Measurements from ENCODE around the gene PLIN4. TPM values are rescaled to one million over a fixed set of nuclear protein-coding genes. Genes with fewer than 3 reads are reported as not detected.

Gene PLIN4
- polyA plus RNA-seq, 1 donor = 1.8 TPM

DNA sequence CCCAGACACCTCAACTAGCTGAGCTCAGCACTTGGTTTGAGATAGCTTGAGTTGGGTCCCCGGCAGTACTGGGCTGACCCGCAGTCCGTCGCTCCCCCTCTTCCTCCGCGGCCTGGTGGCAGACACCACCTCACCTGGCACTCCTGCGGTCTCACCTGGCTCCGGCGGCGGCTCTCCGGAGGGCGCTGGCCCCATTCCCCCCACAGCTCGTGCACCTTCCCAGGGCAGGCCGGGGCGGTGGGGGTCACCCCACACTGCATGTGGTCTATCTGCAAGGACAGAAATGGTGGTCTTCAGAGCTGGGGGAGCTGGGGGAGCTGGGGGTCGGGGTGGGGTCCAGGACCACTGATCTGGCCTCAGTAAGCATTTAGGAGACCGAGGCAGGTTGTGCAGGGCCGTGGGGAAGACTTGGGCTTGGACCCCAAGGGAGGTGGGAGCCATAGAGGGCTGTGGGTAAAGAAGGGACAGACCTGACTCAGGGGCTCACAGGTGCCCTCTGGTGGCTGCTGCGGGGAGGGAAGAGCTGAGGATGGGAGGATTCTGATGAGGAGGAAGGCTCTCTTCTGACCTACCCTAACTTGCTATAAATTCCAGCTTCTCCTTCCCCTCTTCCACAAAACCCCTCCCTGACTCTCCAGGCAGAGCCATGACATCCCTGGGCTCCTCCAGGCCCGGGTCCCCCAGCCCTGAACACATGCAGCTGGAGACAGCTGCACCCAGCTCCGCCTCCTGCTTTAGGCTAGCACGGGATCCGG, 6.7 kb upstream of the PLIN4 start:
- WGBS (ENCODE audit: insufficient coverage, low lambda C conversion rate) = no CpG with 5 or more reads among the region's 23 CpGs
- Histone ChIP-seq H3K27me3 (ENCODE audit: control insufficient read depth, insufficient read depth, low read length) (no peaks in the 10 kb centered on the region), H3K9me3 (ENCODE audit: control insufficient read depth, low read depth, low read length) (no peaks in the 10 kb centered on the region), H3K27ac (ENCODE audit: low read length) (no peak overlapping the region), H3K4me3 (ENCODE audit: low read length) (no peak overlapping the region), H3K36me3 (ENCODE audit: control insufficient read depth, insufficient read depth, low read length) (no peaks in the 10 kb centered on the region), H3K4me1 (ENCODE audit: control insufficient read depth, insufficient read depth, low read length) (no peaks in the 10 kb centered on the region)
- DNase-seq = no peak

DNA sequence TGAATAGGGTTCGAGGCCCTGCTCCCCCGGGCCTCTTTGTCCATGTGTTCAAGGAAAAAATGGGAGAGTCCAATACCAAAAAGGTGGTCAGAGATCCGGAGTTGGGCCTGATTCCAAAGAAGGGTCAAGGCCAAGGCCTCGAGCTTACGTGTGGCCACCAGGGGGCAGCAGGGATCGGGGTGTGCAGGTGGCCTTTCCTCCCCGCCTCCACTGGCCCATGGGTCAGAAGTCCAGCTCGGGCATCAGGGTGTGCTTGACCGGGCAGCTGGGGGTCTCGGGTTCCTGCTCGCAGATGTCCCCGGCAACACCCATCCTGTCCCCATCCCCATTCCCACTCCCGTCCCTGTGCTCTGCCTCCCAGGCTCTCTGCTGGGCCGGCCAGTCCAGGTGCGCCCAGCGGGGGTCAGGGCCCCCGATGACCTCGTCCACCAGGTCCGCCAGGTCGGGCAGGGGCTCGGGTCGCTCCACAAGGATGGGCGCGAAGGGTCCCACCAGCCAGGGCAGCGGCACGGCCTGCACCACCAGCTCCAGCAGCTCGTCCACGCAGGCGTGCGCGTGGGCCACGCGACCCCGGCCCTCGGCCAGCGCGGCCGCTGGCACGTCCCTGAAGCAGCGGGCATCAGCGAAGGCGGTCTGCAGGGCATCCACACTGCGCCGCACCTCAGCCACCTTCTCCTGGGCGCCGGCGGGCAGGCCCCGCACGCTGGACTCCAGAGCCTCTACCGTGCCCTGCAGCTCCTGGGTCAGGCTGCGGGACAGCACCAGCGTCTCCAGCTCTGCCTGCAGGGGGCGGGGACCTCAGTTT, 5.2 kb upstream of the PLIN4 start:
- Histone ChIP-seq H3K36me3 (ENCODE audit: control insufficient read depth, insufficient read depth, low read length) (no peaks in the 10 kb centered on the region), H3K27ac (ENCODE audit: low read length) (no peak overlapping the region), H3K4me1 (ENCODE audit: control insufficient read depth, insufficient read depth, low read length) (no peaks in the 10 kb centered on the region), H3K4me3 (ENCODE audit: low read length) (no peak overlapping the region), H3K9me3 (ENCODE audit: control insufficient read depth, low read depth, low read length) (no peaks in the 10 kb centered on the region), H3K27me3 (ENCODE audit: control insufficient read depth, insufficient read depth, low read length) (no peaks in the 10 kb centered on the region)
- 100% methylated on average over 1 of the region's 53 CpGs for WGBS (ENCODE audit: insufficient coverage, low lambda C conversion rate)
- no peak for DNase-seq

DNA sequence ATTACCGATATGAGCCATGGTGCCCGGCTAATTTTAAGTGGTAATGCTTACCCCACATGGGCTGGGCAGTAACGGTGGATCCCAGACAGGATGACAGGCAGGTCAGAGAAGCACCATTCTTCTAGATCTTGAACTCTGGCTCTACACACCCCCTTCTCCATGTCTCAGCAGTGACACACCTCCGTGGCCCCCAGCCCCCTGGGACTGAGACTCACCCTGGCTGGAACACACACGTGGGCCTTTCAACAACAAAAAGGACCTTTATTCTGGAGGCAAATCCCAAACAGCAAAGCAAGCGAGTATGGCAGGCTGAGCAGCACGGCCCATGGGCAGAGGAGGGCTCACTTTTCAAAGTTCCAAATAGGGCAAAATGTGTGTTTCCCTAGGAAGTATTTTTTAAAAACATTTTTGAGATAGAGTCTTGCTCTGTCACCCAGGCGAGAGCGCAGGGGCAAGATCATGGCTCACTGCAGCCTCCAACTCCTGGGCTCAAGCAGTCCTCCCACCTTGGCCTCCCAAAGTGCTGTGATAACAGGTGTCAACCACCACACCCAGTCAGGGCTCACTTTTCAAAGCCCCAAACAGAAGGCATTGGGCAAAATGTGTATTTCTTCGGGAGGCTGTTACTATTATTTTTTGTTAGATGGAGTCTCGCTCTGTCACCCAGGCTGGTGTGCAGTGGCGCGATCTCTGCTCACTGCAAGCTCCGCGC, 4.2 kb upstream of the PLIN4 start:
- no CpG with 5 or more reads among the region's 15 CpGs for WGBS (ENCODE audit: insufficient coverage, low lambda C conversion rate)

DNA sequence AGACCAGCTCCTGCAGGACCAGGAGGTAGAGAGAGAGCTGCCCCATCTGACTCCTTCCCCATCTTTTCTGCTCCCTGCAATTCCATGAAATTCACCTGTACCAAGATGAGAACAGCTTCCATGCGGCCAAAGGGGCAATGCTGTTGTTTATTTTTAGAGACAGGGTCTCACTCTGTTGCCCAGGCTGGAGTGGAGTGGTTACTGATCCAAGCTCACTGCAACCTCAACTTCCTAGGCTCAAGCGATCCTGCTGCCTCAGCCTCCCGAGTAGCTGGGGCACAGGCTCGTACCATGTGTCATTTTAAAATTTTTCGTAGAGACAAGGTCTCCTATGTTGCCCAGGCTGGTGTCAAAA, 3.6 kb upstream of the PLIN4 start:
- DNase-seq = no peak
- no peak overlapping the region for H3K27ac ChIP-seq (ENCODE audit: low read length)
- no CpG with 5 or more reads among the region's 5 CpGs for WGBS (ENCODE audit: insufficient coverage, low lambda C conversion rate)
- H3K36me3 ChIP-seq (ENCODE audit: control insufficient read depth, insufficient read depth, low read length) = no peaks in the 10 kb centered on the region
- no peaks in the 10 kb centered on the region for H3K9me3 ChIP-seq (ENCODE audit: control insufficient read depth, low read depth, low read length)
- H3K4me1 ChIP-seq (ENCODE audit: control insufficient read depth, insufficient read depth, low read length) = no peaks in the 10 kb centered on the region
- H3K27me3 ChIP-seq (ENCODE audit: control insufficient read depth, insufficient read depth, low read length) = no peaks in the 10 kb centered on the region
- H3K4me3 ChIP-seq (ENCODE audit: low read length) = no peak overlapping the region

More for the DNA sequence above, 4.2 kb upstream of the PLIN4 start:
- Histone ChIP-seq H3K4me1 (ENCODE audit: control insufficient read depth, insufficient read depth, low read length) (no peaks in the 10 kb centered on the region), H3K4me3 (ENCODE audit: low read length) (no peak overlapping the region), H3K36me3 (ENCODE audit: control insufficient read depth, insufficient read depth, low read length) (no peaks in the 10 kb centered on the region), H3K9me3 (ENCODE audit: control insufficient read depth, low read depth, low read length) (no peaks in the 10 kb centered on the region), H3K27ac (ENCODE audit: low read length) (no peak overlapping the region), H3K27me3 (ENCODE audit: control insufficient read depth, insufficient read depth, low read length) (no peaks in the 10 kb centered on the region)
- no peak for DNase-seq

DNA sequence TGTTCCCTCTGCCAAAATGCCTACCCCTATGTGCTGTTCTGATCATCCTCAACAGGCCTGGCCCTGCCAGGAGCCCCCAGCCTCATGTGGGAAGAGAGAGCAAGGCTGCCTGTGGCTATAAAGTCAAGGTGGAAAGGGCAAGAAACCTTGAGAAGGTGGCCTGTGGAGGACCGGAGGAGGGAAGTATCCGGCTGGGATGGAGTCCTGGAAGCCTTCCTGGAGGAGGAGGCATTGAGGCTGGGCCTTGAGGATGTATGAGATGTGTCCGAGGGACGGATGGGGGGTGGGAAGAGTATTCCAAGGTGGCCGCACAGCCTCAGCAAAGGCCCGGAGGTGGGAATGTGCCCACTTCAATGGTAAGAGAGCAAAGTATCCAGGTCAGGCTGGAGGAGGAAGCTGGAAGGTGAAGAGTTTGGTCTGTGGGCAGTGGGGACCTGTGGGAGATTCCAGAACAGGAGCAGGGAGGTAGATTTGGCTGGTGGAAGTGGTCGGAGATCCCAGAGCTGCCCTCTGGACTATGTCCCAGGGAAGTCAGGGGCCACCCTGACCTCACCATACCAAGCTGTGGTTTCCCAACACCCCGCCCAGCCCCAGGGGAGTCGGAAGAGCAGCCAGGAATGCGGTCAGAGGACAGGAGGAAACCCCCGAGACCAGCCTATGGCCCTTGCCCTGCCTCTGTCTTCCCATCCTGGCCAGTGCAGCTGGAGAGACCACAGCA, 3.0 kb upstream of the PLIN4 start:
- no CpG with 5 or more reads among the region's 11 CpGs for WGBS (ENCODE audit: insufficient coverage, low lambda C conversion rate)
- H3K27ac ChIP-seq (ENCODE audit: low read length) = no peak overlapping the region
- H3K36me3 ChIP-seq (ENCODE audit: control insufficient read depth, insufficient read depth, low read length) = no peaks in the 10 kb centered on the region
- no peaks in the 10 kb centered on the region for H3K9me3 ChIP-seq (ENCODE audit: control insufficient read depth, low read depth, low read length)
- H3K4me3 ChIP-seq (ENCODE audit: low read length) = no peak overlapping the region
- peaks cover 2% of the 10 kb centered on the region for H3K27me3 ChIP-seq (ENCODE audit: control insufficient read depth, insufficient read depth, low read length)
- no peaks in the 10 kb centered on the region for H3K4me1 ChIP-seq (ENCODE audit: control insufficient read depth, insufficient read depth, low read length)
- no peak for DNase-seq

DNA sequence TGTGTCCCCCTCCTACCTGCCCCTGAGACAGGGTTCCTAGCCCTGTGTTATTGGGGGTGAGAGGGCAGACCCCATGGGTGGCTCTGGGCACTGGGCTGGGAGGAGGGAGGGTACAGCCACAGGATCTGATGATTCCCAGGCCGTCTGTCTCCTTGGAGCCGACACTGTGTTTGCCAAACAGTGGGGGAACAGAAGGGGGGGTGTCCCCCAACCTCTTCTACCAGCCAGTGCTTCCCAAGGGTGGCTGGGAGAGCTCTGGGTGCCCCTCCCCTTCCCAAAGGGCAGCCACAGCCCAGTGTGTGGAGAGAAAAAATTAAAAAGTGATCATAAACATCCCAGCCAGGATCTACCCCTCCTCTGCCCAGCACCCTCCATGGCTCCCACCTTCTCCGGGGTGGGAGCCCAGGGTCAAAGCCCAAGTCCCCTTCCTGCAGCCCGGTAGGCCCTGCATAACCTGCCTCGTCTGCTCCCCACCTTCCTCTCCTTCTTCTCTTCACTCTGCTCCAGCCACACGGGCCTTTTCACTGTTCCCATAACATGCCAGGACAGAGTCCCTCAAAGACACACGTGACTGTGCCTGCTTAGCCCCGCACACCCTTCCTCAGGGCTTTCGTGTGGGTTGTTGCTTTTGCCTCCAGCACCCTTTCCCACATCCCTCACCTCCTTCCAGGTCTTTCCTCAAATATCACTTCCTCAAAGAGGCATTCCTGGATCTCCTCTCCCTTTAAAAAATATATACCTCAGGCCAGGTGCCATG, 1.4 kb upstream of the PLIN4 start:
- WGBS (ENCODE audit: insufficient coverage, low lambda C conversion rate) = no CpG with 5 or more reads among the region's 9 CpGs
- Histone ChIP-seq H3K27me3 (ENCODE audit: control insufficient read depth, insufficient read depth, low read length) (peaks cover 2% of the 10 kb centered on the region), H3K27ac (ENCODE audit: low read length) (peak overlapping the region; percentile 40)

DNA sequence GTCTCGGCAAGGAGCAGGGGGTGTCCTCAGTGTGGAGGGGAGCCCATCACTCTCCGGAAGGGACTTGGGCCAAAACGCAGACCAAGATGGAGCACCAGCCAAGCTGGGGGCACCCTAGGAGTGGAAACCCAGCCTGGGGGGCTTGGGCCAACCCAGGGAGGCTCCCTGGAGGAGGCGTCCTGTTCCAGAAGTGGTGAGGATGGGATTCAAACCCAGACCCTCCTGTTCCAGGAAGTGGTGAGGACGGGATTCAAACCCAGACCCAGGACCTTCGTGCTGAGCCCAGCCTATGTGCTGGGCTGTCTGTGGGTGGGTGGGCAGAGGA, 848 bp upstream of the PLIN4 start:
- no CpG with 5 or more reads among the region's 6 CpGs for WGBS (ENCODE audit: insufficient coverage, low lambda C conversion rate)
- Histone ChIP-seq H3K36me3 (ENCODE audit: control insufficient read depth, insufficient read depth, low read length) (no peaks in the 10 kb centered on the region), H3K27ac (ENCODE audit: low read length) (peak overlapping the region; percentile 40), H3K9me3 (ENCODE audit: control insufficient read depth, low read depth, low read length) (no peaks in the 10 kb centered on the region), H3K4me1 (ENCODE audit: control insufficient read depth, insufficient read depth, low read length) (no peaks in the 10 kb centered on the region), H3K4me3 (ENCODE audit: low read length) (no peak overlapping the region), H3K27me3 (ENCODE audit: control insufficient read depth, insufficient read depth, low read length) (peaks cover 2% of the 10 kb centered on the region)
- DNase-seq = no peak

More for the DNA sequence above, 1.4 kb upstream of the PLIN4 start:
- H3K36me3 ChIP-seq (ENCODE audit: control insufficient read depth, insufficient read depth, low read length) = no peaks in the 10 kb centered on the region
- H3K4me1 ChIP-seq (ENCODE audit: control insufficient read depth, insufficient read depth, low read length) = no peaks in the 10 kb centered on the region
- DNase-seq = peak in 1 of 2 donors; percentile 32
- no peak overlapping the region for H3K4me3 ChIP-seq (ENCODE audit: low read length)
- no peaks in the 10 kb centered on the region for H3K9me3 ChIP-seq (ENCODE audit: control insufficient read depth, low read depth, low read length)

DNA sequence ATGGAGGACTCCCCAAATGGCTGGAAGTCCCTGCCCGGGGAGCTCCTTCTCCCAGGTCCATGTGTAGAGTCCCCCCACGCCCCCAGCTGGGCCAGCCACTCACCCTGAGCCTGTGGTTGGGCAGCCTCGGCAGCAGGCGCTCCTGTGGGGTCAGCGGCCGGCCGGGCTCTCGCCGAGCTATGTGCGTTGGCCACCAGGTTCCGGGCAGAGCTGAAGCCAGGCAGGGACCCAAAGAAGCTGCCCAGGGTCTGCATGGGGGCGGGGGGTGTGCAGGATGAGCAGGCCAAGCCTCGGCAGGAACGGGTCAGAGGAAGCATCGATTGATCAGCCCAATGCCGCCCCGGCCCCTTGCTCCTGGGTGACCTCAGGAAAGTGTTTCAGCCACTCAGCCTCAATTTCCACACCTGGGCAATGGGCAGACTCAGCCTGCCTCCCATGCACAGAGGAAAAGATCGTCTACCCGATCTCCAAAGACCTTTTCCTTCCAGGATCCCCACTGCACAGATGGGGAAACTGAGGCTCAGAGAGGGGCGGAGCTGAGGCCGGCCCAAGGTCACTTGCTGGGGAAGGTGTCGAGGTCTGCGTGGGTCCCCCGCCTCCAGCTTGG, 732 bp downstream of the PLIN4 start:
- no peaks in the 10 kb centered on the region for H3K4me1 ChIP-seq (ENCODE audit: control insufficient read depth, insufficient read depth, low read length)
- H3K9me3 ChIP-seq (ENCODE audit: control insufficient read depth, low read depth, low read length) = no peaks in the 10 kb centered on the region
- DNase-seq = no peak
- H3K4me3 ChIP-seq (ENCODE audit: low read length) = no peak overlapping the region
- no peaks in the 10 kb centered on the region for H3K36me3 ChIP-seq (ENCODE audit: control insufficient read depth, insufficient read depth, low read length)
- WGBS (ENCODE audit: insufficient coverage, low lambda C conversion rate) = no CpG with 5 or more reads among the region's 24 CpGs
- no peak overlapping the region for H3K27ac ChIP-seq (ENCODE audit: low read length)
- H3K27me3 ChIP-seq (ENCODE audit: control insufficient read depth, insufficient read depth, low read length) = peaks cover 2% of the 10 kb centered on the region

DNA sequence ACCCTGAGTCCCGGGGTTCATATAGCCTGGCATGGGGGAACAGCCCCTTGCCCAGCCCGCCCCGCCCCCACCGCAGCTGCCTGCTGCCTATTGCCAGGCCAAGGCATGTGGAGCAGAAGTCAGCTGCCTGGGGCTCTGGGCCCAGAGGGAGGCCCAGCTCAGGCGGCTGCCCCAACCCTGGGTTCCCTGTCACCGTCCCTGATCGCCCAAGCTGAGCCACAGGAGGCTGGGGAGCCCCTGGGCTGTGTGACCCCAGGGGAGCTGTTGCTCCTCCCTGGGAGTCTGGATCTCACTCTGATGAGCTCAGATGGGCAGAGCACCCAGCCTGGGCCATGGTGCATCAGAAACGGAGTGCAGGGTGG, 1.4 kb downstream of the PLIN4 start:
- Histone ChIP-seq H3K9me3 (ENCODE audit: control insufficient read depth, low read depth, low read length) (no peaks in the 10 kb centered on the region), H3K4me1 (ENCODE audit: control insufficient read depth, insufficient read depth, low read length) (no peaks in the 10 kb centered on the region), H3K27ac (ENCODE audit: low read length) (no peak overlapping the region), H3K27me3 (ENCODE audit: control insufficient read depth, insufficient read depth, low read length) (peaks cover 2% of the 10 kb centered on the region), H3K4me3 (ENCODE audit: low read length) (no peak overlapping the region), H3K36me3 (ENCODE audit: control insufficient read depth, insufficient read depth, low read length) (no peaks in the 10 kb centered on the region)
- WGBS (ENCODE audit: insufficient coverage, low lambda C conversion rate) = no CpG with 5 or more reads among the region's 8 CpGs
- no peak for DNase-seq
